Activated naive CD4-positive, alpha-beta T cell treated with anti-CD3 and anti-CD28 coated beads, Interleukin-2, amount 50 U/mL, for 24 hours (primary cell): ENCODE results near the gene GRID2IP.
"Not testable (repeated sequence)": the region's sequence is repeated elsewhere in the genome, so short reads cannot be mapped to it uniquely, and the experiment has no call there.

Experiments used
- H3K27ac Mint-ChIP-seq: one replicate; pipeline ENCODE4 v1.8.0; 2021; ENCODE audit warnings: mild to moderate bottlenecking, mixed read lengths
- H3K27me3 Mint-ChIP-seq: one replicate; pipeline ENCODE4 v1.8.0; 2021; ENCODE audit warnings: mixed read lengths
- H3K36me3 Mint-ChIP-seq: one replicate; pipeline ENCODE4 v1.8.0; 2021; ENCODE audit warnings: mixed read lengths
- H3K4me1 Mint-ChIP-seq: one replicate; pipeline ENCODE4 v1.8.0; 2021; ENCODE audit warnings: mixed read lengths
- H3K4me3 Mint-ChIP-seq: one replicate; pipeline ENCODE4 v1.8.0; 2021; ENCODE audit warnings: mild to moderate bottlenecking, mixed read lengths
- H3K9me3 Mint-ChIP-seq: one replicate; pipeline ENCODE4 v1.8.0; 2021; ENCODE audit warnings: mixed read lengths

GRID2IP gene

DNA sequence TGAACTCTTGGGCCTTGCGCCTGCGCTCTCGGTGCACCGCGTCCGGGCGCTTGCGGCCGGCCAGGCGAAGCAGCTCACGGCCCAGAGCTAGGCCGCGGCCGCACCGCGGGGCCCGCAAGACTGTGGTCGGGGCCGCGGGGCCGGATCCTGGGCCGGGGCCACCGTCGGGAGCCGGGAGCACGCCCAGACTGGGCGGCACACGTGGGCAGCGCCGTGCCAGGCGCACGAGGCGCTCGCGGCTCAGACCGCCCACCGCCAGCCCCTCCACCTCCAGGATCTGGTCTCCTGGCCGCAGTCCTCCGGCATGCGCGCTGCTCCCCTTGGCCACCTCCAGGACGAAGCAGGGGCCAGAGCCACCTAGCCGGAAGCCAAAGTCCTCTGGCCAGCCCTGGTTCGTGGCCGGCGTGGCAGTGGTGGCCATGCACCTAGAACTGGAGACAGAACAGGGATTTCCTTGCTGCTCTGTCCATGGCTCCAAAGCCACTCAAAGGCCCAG lies at the start of gene GRID2IP:
Gene GRID2IP, minus strand, starts transcription at position 446 of the 496 bp plus-strand sequence. Its CDS starts 25 bp downstream, at position 421.
- Mint-ChIP-seq H3K36me3 (no peaks in the 10 kb centered on the region), H3K4me3 (no peak within 1 kb of the TSS), H3K9me3 (no peaks in the 10 kb centered on the region), H3K27me3 (no peaks in the 10 kb centered on the region), H3K27ac (no peak within 1 kb of the TSS), H3K4me1 (peaks cover 13% of the 10 kb centered on the region)

DNA sequence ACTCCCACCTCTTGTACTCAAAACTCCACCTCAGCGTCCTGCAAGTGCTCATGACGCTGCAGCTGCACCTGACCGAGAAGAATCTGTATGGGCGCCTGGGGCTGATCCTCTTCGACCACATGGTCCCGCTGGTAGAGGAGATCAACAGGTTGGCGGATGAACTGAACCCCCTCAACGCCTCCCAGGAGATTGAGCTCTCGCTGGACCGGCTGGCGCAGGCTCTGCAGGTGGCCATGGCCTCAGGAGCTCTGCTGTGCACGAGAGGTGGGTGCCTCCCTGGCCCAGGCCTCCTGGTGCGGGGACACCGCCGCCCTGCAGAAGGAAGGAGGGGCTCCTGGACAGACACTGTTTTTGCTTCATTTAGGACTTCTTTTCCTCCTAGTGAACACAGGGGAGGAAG lies 48.8 kb upstream of the GRID2IP start:
- no peaks in the 10 kb centered on the region for H3K9me3 Mint-ChIP-seq
- peaks cover 7% of the 10 kb centered on the region for H3K4me1 Mint-ChIP-seq
- H3K4me3 Mint-ChIP-seq: no peak overlapping the region
- H3K36me3 Mint-ChIP-seq: peaks cover 12% of the 10 kb centered on the region
- H3K27ac Mint-ChIP-seq: no peak overlapping the region
- no peaks in the 10 kb centered on the region for H3K27me3 Mint-ChIP-seq

- H3K9me3 Mint-ChIP-seq: no peaks in the 10 kb centered on the region
- H3K27ac Mint-ChIP-seq: peak overlapping the region; percentile 96
- peaks cover 25% of the 10 kb centered on the region for H3K4me1 Mint-ChIP-seq
- H3K27me3 Mint-ChIP-seq: no peaks in the 10 kb centered on the region
- H3K4me3 Mint-ChIP-seq: peak overlapping the region; percentile 98
- peaks cover 19% of the 10 kb centered on the region for H3K36me3 Mint-ChIP-seq
Measured at GRCh38 chr7:6590645-6591110, 39.4 kb upstream of the GRID2IP start.

- Mint-ChIP-seq H3K27me3 (no peaks in the 10 kb centered on the region), H3K36me3 (peaks cover 17% of the 10 kb centered on the region), H3K9me3 (no peaks in the 10 kb centered on the region), H3K4me1 (peaks cover 25% of the 10 kb centered on the region), H3K4me3 (peak within 1 kb of the TSS; percentile 98), H3K27ac (peak within 1 kb of the TSS; percentile 96)
Measured at GRCh38 chr7:6589829-6590644, 38.8 kb upstream of the GRID2IP start, which contains the start of gene INTS15. INTS15 (plus strand) TSS chr7:6590021; CDS start chr7:6590284, 263 bp downstream.

DNA sequence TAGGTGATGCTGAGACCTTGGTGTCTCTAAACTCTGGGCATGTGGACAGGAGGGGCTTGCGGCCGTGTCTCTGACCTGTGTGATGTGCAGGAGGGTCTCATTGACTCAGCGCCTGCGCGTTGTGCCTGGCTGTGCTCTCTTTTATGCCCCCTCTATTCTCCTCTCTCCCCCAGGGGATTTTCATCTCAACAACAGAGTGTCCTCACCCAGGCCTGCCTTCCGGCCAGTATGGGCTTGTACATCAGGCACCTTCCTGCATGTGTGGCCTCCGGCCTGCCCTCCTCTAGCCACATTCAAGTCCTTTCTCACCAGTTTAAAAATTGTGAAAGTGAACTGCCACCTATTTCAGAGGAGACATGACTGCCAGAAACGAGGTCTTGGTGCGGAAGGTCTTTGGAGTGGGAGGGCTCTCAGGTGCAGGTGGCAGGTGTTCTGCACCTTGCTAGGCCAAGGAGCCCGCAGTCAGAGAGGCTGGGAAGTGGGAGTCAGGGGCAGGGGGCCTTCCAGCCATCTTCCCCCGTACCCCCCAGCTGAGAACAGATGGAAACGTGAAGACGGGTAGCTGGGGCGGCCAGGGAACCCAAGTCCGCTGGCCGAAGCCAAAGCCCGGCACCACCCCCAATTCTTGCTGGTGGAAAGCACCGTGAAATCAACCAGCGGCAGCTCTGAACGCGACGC lies 38.0 kb upstream of the GRID2IP start:
- peak overlapping the region; percentile 95 for H3K27ac Mint-ChIP-seq
- H3K4me1 Mint-ChIP-seq: peaks cover 25% of the 10 kb centered on the region
- H3K36me3 Mint-ChIP-seq: peaks cover 17% of the 10 kb centered on the region
- peak overlapping the region; percentile 81 for H3K4me3 Mint-ChIP-seq
- H3K9me3 Mint-ChIP-seq: no peaks in the 10 kb centered on the region
- no peaks in the 10 kb centered on the region for H3K27me3 Mint-ChIP-seq

DNA sequence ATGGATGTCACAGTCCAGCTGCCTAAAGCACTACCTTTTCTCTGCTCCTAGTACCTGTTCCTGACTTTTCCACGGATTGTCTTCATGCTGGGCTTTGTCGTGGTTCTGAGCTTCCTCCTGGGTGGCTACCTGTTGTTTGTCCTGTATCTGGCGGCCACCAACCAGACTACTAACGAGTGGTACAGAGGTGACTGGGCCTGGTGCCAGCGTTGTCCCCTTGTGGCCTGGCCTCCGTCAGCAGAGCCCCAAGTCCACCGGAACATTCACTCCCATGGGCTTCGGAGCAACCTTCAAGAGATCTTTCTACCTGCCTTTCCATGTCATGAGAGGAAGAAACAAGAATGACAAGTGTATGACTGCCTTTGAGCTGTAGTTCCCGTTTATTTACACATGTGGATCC lies 37.3 kb upstream of the GRID2IP start:
- H3K4me3 Mint-ChIP-seq: peak overlapping the region; percentile 15

DNA sequence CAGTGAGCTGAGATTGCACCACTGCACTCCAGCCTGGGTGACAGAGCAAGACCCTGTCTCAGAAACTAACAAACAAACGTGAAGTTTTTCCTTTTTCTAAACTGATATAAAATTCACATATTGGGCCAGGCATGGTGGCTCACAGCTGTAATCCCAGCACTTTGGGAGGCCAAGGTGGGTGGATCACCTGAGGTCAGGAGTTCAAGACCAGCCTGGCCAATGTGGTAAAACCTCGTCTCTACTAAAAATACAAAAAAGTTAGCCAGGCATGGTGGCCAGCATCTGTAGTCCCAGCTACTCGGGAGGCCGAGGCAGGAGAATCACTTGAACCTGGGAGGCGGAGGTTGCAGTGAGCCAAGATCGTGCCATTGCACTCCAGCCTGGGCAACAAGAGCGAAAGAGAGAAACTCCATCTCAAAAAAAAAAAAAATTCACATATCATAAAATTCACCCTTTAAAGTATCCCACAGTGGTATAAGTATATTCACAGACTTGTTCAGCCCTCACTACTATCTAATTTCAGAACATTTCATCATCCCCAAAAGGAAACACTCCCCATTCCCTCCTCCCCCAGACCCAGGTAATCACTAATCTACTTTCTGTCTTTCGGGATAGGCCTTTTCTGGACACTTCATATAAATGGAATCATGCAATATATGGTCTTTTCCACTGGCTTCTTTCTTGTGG lies 34.6 kb upstream of the GRID2IP start:
- not testable (repeated sequence) for H3K9me3 Mint-ChIP-seq, H3K27me3 Mint-ChIP-seq, H3K4me3 Mint-ChIP-seq, H3K27ac Mint-ChIP-seq
- Mint-ChIP-seq H3K4me1 (peaks cover 16% of the 10 kb centered on the region), H3K36me3 (peaks cover 10% of the 10 kb centered on the region)

More for the DNA sequence above, 37.3 kb upstream of the GRID2IP start:
- Mint-ChIP-seq H3K4me1 (peaks cover 25% of the 10 kb centered on the region), H3K9me3 (no peaks in the 10 kb centered on the region), H3K27me3 (no peaks in the 10 kb centered on the region), H3K27ac (peak overlapping the region; percentile 70), H3K36me3 (peaks cover 17% of the 10 kb centered on the region)

DNA sequence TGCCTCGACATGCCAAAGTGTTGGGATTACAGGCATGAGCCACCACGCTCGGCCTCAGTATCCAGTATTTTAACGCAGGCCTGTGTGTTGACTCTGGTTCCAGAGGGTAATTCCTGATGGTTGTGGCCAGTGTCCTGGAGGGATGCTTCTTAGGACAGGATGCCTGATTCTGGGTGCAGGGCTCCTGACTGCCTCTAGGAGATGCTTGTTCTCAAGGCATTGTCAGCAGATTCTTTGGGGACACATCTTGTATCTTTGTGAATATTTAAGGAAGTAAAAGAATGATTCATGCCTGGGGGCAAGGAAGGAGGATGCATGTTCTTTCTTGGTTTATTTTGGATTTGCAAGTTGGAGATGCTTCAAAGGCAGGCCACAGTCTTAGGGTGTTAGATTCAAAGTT lies 28.2 kb upstream of the GRID2IP start:
- H3K36me3 Mint-ChIP-seq: peaks cover 3% of the 10 kb centered on the region
- peak overlapping the region; percentile 90 for H3K4me3 Mint-ChIP-seq
- peak overlapping the region; percentile 43 for H3K27ac Mint-ChIP-seq
- peaks cover 15% of the 10 kb centered on the region for H3K4me1 Mint-ChIP-seq
- no peaks in the 10 kb centered on the region for H3K9me3 Mint-ChIP-seq
- no peaks in the 10 kb centered on the region for H3K27me3 Mint-ChIP-seq

DNA sequence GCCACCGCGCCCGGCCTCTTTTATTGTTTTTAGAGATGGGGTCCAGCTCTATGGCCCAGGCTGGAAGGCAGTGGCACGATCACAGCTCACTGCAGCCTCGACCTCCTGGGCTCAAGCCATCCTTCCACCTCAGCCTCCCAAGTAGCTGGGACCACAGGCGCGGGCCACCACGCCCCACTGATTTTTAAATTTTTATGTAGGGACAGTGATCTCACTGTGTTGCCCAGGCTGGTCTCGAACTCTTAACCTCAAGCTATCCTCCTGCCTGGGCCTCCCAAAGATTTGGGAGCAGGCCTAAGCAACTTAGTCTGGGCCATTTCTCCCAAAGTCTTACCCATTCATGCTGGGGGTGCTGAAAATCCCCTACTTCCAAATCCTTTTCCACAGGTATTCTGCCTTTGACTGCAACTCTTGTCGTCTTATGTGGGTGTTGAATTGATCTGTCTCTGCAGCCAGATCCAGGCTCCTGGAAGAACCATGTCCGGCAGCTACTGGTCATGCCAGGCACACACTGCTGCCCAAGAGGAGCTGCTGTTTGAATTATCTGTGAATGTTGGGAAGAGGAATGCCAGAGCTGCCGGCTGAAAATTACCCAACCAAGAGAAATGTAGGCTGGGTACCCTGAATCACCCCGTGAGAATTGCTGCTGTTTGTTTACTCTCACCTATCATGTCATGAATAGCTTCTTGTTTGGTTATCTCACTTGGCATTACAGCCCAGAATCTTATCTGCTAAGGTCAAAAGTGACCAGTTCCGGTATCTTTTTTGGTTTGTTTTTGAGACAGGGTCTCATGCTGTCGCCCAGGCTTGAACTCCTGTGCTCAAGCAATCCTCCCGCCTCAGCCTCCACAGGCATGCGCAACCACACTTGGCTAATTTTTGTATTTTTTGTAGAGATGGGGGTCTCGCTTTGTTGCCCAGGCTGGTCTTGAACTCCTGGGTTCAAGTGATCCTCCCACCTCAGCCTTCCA lies 27.1 kb upstream of the GRID2IP start:
- H3K27me3 Mint-ChIP-seq: no peaks in the 10 kb centered on the region
- H3K36me3 Mint-ChIP-seq: peaks cover 3% of the 10 kb centered on the region
- H3K4me3 Mint-ChIP-seq: peak overlapping the region; percentile 90
- H3K4me1 Mint-ChIP-seq: peaks cover 15% of the 10 kb centered on the region
- H3K27ac Mint-ChIP-seq: peak overlapping the region; percentile 93
- H3K9me3 Mint-ChIP-seq: no peaks in the 10 kb centered on the region

- Mint-ChIP-seq H3K4me1 (peaks cover 15% of the 10 kb centered on the region), H3K9me3 (no peaks in the 10 kb centered on the region), H3K27ac (peak within 1 kb of the TSS; percentile 93), H3K27me3 (no peaks in the 10 kb centered on the region), H3K36me3 (peaks cover 3% of the 10 kb centered on the region), H3K4me3 (peak within 1 kb of the TSS; percentile 90)
Measured at GRCh38 chr7:6577369-6578113, 26.3 kb upstream of the GRID2IP start, which contains the start of gene ZDHHC4. ZDHHC4 (plus strand) TSS chr7:6577454; CDS start chr7:6580562, 3,108 bp downstream.

- not testable (repeated sequence) for H3K9me3 Mint-ChIP-seq, H3K27ac Mint-ChIP-seq, H3K36me3 Mint-ChIP-seq, H3K27me3 Mint-ChIP-seq
- Mint-ChIP-seq H3K4me1 (peaks cover 15% of the 10 kb centered on the region), H3K4me3 (peak overlapping the region; percentile 90)
Measured at GRCh38 chr7:6576867-6577368, 25.7 kb upstream of the GRID2IP start.

DNA sequence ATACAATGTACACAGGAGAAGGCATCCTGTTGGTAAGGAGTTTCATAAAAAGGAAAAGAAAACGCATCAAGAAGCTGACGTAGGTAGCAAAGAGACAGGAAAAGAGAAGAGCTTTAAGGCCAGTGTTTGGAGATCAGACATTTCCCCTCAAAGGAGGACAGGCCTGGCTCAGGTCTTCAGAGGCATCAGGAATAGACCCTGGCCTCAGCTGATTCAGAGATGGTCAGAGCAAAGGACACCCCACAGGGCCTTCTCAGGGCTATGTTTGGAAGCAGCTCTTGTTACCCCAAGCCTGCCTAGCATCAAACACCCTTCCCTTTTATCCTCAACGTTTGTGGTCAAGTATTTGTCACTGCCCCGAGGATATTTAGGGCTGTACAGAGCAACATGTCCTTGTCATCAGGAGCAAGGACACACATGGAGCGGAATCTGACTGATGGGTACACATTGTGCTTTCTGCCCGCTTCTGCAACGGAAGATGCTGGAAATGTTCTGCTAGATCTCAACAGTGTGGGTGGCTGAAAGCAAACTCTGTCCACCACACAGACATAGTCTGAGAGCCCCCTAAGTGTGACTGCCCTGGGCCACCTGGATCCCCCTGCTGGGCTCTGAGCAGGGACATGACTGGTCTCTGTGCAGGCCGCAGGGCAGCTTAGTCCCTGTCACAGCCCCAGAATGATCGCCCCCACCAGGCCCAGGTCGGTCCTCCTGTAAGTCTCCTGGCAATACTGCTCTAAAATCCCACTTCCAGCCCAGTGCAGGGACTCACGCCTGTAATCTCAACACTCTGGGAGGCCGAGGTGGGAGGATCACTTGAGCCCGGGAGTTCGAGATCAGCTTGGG lies 25.0 kb upstream of the GRID2IP start:
- Mint-ChIP-seq H3K27ac (peak overlapping the region; percentile 65), H3K4me1 (peaks cover 11% of the 10 kb centered on the region), H3K27me3 (no peaks in the 10 kb centered on the region), H3K36me3 (peaks cover 3% of the 10 kb centered on the region), H3K4me3 (peak overlapping the region; percentile 11), H3K9me3 (no peaks in the 10 kb centered on the region)
